B cell (primary cell): ENCODE data around the gene PAN3.

Experiments used
- EZH2 ChIP-seq: IDR thresholded peaks from 2 replicates; pipeline ENCODE4 v1.6.1; 2012; ENCODE audit warnings: borderline replicate concordance, low read depth, mild to moderate bottlenecking, moderate library complexity, low read length; ENCODE audit not compliant: insufficient read depth, poor library complexity, severe bottlenecking
- TF ChIP-seq, protein P1 (sequence below): fragments of 200-600 bp; IDR thresholded peaks from one replicate; pipeline ENCODE4 v1.8.0; 2022; ENCODE audit warnings: antibody characterized with exemption, mild to moderate bottlenecking

DNA sequence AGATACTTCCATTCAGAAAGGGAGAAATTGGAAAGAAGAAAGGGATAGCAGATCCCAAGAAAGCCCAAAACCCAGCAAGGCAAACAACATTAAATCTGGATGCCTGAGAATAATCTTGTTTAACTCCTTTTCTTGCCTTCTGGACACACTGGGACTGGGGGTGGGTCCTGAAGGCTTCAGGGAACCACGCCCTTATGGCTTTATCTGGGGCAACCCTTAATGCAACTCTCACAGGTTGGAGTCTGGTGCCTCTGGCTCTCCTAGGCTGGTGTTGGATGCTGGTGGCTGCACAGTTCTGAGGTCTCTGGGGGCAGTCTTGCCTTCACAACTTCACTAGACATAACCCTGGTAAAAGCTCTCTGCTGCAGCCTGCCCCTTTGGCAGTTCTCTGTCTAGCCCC, 27.9 kb downstream of the PAN3 start:
- TF ChIP-seq, protein P1, sequence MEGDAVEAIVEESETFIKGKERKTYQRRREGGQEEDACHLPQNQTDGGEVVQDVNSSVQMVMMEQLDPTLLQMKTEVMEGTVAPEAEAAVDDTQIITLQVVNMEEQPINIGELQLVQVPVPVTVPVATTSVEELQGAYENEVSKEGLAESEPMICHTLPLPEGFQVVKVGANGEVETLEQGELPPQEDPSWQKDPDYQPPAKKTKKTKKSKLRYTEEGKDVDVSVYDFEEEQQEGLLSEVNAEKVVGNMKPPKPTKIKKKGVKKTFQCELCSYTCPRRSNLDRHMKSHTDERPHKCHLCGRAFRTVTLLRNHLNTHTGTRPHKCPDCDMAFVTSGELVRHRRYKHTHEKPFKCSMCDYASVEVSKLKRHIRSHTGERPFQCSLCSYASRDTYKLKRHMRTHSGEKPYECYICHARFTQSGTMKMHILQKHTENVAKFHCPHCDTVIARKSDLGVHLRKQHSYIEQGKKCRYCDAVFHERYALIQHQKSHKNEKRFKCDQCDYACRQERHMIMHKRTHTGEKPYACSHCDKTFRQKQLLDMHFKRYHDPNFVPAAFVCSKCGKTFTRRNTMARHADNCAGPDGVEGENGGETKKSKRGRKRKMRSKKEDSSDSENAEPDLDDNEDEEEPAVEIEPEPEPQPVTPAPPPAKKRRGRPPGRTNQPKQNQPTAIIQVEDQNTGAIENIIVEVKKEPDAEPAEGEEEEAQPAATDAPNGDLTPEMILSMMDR = no peak
- TF ChIP-seq EZH2 = no peak
